Esophagus muscularis mucosa (tissue), 4 donors: ENCODE results near the gene UGT1A7.

ENCODE experiments used
- EP300 ChIP-seq: sonication (generic); formaldehyde crosslinking; IDR thresholded peaks from one replicate; pipeline ENCODE4 v1.6.1; 2017; ENCODE audit warnings: antibody characterized with exemption
- POLR2A ChIP-seq: fragments of 450-650 bp; IDR thresholded peaks from one replicate; pipeline ENCODE4 v1.6.1; 2017; ENCODE audit warnings: antibody characterized with exemption, moderate library complexity, mild to moderate bottlenecking, low read depth
- TF ChIP-seq, protein P1 (sequence below), 3 experiments: fragments of 200-600 bp in 2 of 3; fragments of 450-650 bp in 1 of 3; sonication (generic) in 2 of 3; IDR thresholded peaks; one replicate each; pipeline ENCODE4 v1.5.1; 2017 to 2019; ENCODE audit warnings: antibody characterized with exemption in 3 of 3, mild to moderate bottlenecking in 2 of 3, moderate library complexity in 1 of 3

DNA sequence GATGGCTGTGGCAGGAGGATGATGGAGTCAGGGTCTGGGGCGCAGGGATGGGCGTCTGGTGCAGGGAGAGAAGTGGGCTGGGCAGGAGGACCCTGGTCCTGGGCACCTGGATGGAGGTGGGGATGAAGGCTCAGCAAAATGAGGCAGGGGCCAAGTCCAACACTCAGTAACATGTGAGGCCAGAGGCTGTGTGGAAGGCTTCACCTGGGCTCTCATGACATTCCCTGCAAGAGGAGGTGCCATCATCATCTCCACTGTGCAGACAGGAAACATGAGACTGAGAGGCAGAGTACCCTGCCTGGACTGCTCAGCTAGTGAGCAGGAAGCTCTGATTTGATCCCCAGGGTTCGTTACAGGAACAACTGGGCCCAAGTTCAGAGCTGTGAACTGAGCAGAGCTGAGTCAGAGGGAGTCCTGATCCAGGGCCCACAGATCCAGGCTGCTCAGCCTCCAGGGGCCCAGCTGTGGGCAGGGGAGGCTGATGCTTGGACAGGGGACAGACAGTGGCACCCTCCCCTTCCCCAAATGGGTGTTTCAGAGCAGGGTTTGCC, 135.7 kb downstream of the UGT1A7 start:
- TF ChIP-seq, protein P1, sequence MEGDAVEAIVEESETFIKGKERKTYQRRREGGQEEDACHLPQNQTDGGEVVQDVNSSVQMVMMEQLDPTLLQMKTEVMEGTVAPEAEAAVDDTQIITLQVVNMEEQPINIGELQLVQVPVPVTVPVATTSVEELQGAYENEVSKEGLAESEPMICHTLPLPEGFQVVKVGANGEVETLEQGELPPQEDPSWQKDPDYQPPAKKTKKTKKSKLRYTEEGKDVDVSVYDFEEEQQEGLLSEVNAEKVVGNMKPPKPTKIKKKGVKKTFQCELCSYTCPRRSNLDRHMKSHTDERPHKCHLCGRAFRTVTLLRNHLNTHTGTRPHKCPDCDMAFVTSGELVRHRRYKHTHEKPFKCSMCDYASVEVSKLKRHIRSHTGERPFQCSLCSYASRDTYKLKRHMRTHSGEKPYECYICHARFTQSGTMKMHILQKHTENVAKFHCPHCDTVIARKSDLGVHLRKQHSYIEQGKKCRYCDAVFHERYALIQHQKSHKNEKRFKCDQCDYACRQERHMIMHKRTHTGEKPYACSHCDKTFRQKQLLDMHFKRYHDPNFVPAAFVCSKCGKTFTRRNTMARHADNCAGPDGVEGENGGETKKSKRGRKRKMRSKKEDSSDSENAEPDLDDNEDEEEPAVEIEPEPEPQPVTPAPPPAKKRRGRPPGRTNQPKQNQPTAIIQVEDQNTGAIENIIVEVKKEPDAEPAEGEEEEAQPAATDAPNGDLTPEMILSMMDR (IDR thresholded peaks at IDR 0.05), result no peak
- TF ChIP-seq POLR2A (no peak), EP300 (no peak)
